Skeletal muscle tissue (tissue), 1 donor: ENCODE results near the gene NR0B2. TPM values are rescaled to one million over a fixed set of nuclear protein-coding genes. Genes with fewer than 3 reads are reported as not detected.

ENCODE experiments used
- total RNA-seq: library from RNA; depleted of rRNA; stranded (reverse); fragments of >200 nt; gene quantifications from one replicate; pipeline ENCODE4 v1.2.3, GENCODE V29; 2014

Gene NR0B2
- total RNA-seq, 1 donor from 2014 or later, result not detected

Other genes starting within 250 kb of the NR0B2 start
- 18.8 TPM for gene ARID1A, start 218.0 kb downstream of the NR0B2 start, total RNA-seq
- 5.2 TPM for gene PIGV, start 126.0 kb downstream of the NR0B2 start, total RNA-seq
- 3.7 TPM for gene ZDHHC18, start 87.3 kb downstream of the NR0B2 start, total RNA-seq
- gene SFN, start 50.8 kb downstream of the NR0B2 start, total RNA-seq, result not detected
- 6.3 TPM for gene GPN2, start 23.7 kb downstream of the NR0B2 start, total RNA-seq
- 15.7 TPM for gene GPATCH3, start 13.5 kb downstream of the NR0B2 start, total RNA-seq
- gene NUDC, start 7.8 kb upstream of the NR0B2 start, total RNA-seq, result 17.7 TPM
- gene KDF1, start 46.5 kb upstream of the NR0B2 start, total RNA-seq, result not detected
- under 0.01 TPM for gene TRNP1, start 79.7 kb upstream of the NR0B2 start, total RNA-seq
- 1.0 TPM for gene TENT5B, start 98.9 kb upstream of the NR0B2 start, total RNA-seq
- 1.6 TPM for gene SLC9A1, start 241.2 kb upstream of the NR0B2 start, total RNA-seq